C4-2B (cell line): Measurements from ENCODE around the gene GATAD2A.

Experiments
- H3K27ac ChIP-seq: fragments of 450-650 bp; 2 replicates; pipeline ENCODE4 v1.5.1; 2017
- ZFX ChIP-seq: fragments of 450-650 bp; IDR thresholded peaks from 2 replicates; pipeline ENCODE4 v1.6.1; 2017
- TF ChIP-seq, protein P1 (sequence below): fragments of 450-650 bp; conservative IDR thresholded peaks from 2 replicates; pipeline ENCODE4 v1.5.1; 2017; ENCODE audit warnings: mild to moderate bottlenecking

The GATAD2A gene

DNA sequence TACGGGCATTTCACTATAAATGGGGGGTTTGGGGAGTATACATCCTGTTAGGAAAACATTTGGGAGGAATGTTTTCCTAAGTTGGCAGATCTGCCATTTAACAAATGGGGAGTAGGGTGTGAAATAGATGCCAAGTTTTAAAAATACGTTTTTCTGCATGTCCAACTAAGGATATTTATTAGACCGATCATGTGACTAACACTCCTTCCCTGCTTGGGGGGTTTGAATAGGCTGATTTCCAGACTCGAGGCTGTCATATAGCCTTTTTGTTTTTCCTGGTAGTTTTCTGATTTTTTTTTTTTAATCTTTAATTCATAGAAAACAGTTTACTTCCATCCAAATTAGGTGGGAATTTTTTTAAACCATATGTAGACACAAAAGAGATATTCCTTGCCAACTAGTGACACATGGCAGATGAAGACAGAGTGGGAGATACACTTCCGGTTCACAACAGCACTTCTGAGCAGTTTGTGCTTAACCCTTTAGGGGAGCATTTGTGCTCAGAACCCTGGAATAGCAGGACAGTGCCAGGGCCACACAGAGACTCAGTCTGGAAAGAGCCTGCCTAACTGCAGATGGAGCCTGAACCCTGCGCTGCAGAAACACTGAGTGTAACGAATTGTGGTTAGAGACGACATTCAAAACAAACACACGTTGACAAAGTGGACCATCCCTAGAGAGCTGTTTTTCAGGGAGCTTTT lies 5.6 kb upstream of the GATAD2A start:
- H3K27ac ChIP-seq = no peak overlapping the region
- no peak for TF ChIP-seq ZFX
- TF ChIP-seq, protein P1, sequence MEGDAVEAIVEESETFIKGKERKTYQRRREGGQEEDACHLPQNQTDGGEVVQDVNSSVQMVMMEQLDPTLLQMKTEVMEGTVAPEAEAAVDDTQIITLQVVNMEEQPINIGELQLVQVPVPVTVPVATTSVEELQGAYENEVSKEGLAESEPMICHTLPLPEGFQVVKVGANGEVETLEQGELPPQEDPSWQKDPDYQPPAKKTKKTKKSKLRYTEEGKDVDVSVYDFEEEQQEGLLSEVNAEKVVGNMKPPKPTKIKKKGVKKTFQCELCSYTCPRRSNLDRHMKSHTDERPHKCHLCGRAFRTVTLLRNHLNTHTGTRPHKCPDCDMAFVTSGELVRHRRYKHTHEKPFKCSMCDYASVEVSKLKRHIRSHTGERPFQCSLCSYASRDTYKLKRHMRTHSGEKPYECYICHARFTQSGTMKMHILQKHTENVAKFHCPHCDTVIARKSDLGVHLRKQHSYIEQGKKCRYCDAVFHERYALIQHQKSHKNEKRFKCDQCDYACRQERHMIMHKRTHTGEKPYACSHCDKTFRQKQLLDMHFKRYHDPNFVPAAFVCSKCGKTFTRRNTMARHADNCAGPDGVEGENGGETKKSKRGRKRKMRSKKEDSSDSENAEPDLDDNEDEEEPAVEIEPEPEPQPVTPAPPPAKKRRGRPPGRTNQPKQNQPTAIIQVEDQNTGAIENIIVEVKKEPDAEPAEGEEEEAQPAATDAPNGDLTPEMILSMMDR = no peak

DNA sequence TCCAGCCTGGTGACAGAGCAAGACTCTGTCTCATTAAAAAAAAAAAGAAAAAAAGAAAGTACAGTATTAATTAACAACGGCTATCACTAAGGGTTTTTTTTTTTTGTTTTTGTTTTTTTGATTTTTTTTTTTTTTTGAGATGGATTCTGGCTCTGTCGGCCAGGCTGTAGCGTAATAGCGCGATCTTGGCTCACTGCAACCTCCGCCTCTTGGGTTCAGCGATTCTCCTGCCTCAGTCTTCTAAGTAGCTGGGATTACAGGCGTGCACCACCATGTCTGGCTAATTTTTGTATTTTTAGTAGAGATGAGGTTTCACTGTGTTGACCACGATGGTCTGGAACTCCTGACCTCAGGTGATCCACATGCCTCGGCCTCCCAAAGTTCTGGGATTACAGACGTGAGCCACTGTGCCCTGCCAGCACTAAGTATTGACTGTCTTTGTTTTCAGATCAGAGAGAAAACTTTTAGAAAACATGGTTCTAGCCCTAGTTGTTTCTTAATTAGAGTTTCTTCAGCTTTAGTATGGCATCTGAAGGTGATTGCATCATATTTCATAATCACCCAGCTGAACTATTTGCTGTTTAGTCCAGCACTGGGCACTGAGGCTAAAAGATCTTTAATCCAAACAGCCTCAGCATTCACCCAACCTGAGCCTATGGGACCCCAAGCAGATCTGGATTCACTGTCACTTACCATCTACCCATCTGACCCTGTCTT lies 2.7 kb upstream of the GATAD2A start:
- no peak overlapping the region for H3K27ac ChIP-seq
- TF ChIP-seq ZFX = no peak
- TF ChIP-seq, protein P1 = no peak

DNA sequence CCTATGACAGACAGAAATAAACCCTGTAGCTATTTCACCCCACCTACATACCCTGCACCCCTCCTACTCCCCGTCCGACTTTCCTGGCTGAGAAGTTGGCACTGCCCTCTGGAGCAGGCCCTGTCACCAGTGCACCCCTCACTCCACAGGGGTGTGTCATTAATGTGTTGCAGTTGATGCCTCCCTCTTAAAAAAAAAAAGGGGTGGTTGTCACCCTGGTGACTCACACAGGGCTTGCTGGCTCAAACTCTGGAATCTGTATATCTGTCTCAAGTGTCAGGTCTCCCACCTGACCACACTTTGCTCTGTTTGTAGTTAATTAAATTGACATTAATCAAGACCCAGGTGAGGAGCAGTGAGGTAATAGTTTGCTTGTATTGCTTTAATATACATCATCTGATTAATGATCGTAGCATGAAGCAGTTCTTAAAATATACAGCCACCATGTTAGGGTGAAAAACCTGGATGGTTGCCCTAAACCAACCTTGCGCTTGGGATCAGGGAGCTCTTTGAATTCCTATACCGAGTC lies 2.0 kb upstream of the GATAD2A start:
- TF ChIP-seq, protein P1 = no peak
- no peak for TF ChIP-seq ZFX
- no peak overlapping the region for H3K27ac ChIP-seq

DNA sequence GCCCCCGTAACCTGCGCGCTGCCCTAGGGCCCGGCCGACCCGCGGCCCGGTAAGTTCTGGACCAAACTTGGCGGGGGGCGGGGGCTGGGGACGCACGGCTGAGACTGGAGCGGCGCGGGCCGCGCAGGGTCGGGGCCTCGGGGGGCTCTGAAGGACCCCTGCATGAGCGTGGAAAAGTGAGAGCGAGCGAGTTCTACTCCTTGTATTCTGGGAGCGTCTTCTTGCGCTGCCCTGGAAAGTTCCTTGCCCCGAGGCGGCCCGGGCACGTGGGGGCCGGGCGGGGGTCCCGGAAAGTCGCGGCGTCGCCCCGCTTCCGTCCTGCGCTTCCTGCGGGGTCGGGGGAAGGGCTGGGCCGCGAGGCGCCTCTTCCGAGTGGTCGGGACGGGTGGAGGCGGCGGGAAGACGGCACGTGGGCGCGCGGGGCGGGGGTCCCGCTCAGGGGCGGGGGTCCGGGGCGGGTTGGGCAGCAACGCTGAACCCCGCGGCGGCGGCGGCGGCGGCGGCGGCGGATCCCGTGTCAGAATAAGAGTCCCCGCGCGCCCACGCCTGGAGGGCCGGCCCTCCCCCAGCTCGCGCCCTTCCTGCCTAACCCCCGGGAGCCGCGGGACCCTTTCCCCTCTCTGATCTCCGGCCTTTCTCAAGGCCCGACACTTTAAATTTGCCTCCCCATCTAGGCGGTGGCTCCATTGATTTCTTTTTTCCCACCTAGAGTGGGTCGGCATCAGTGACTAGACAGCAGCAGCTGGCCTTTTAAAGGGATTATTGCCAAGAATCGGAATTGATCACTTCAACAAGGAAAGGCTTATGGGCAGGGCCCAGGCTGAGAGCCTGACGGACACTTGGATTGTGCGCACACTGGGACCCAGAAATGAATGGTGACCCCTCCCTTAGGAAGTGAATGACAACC lies 749 bp downstream of the GATAD2A start:
- peak overlapping the region; percentile 87 for H3K27ac ChIP-seq
- TF ChIP-seq, protein P1 = no peak
- TF ChIP-seq ZFX = no peak

DNA sequence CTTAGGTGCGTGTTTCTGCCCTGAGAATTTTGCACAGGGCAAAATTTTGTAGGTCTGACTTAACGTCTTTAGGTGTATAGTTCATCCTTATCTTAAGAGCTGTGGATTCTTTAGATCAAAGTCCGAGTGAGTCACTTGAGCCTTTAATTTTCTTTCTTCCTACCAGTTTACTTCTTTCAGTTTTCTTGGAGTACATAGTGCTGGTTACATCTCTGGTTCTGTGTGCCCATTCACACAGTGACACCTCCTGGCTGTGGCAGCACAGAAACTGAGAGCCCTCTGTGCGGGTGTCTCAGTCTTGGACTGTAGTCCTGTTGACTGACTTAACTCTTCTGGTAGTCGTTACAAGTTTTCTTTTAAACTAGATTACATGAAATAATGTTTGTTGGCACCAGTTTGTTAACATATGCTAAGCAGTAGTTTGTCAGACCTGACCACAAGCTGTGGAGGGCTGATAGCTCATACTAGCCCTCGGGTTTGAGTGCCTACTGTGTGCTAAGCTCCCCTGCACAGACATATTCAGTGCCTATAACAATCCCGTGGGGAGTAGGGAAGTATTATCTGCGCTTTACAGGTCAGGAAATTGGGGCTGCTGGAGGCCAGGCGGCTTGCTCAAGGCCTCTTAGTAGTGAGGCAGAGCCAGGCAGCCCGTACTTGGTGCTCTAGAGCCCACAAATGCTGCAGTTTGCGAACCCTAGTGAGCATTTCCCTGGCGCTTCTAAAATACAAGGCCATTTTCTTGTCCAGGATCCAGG lies 1.6 kb downstream of the GATAD2A start:
- H3K27ac ChIP-seq = peak overlapping the region; percentile 87
- TF ChIP-seq ZFX = no peak
- TF ChIP-seq, protein P1 = no peak; the same call in 1 of the 2 replicates

DNA sequence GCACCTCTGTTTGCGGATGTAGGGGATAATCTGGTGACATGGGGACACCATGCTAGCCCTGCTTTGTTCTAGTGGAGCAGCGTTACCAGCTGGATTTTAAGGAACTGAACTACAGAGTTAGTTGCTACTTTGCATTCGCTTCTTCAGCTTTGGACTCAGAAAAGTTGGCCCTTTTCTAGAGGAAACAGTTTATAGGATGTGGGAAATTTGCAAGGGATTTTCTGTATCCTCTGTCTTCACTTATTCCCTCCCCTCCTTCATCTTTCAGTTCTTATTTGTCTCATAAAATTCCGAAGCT lies 2.1 kb downstream of the GATAD2A start:
- peak overlapping the region; percentile 87; the same call in 1 of the 2 replicates for H3K27ac ChIP-seq
- TF ChIP-seq ZFX = no peak
- TF ChIP-seq, protein P1 = no peak
